Erythroblast (primary cell): ENCODE results near the gene SLC6A16.

Experiments used
- DNase-seq, 2 experiments: peaks; one replicate each; lab custom pipeline; 2025; lab: John Stamatoyannopoulos, UW
- GATA1 ChIP-seq: IDR thresholded peaks from 2 replicates; pipeline ENCODE4 v1.6.1; 2011; ENCODE audit warnings: low read depth, mild to moderate bottlenecking, control low read depth, low read length, moderate library complexity
- POLR2A ChIP-seq: IDR thresholded peaks from 2 replicates; pipeline ENCODE4 v1.6.1; 2011; ENCODE audit warnings: mild to moderate bottlenecking, low read length

SLC6A16 gene

DNA sequence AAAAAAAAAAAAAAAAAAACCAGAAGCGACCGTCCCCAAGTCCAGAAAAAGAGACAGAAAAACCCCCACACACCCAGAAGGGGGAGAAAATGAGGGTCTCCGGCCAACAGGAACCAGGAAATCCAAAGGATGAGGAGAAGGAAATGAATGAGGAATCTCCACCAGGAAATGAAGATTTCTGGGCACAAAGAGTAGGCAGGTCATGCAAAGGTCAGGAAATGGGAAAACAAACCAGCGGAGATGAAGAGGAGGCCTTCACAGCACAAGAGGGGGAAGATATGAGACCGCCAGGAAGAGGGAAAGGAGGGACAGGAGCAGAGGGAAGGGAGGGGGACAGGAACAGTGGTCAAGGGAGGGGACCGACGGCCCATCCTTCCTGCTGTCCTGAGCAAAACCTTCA is 31.4 kb upstream of the SLC6A16 start:
- TF ChIP-seq POLR2A, result no peak
- no peak for TF ChIP-seq GATA1
- DNase-seq, result no peak

DNA sequence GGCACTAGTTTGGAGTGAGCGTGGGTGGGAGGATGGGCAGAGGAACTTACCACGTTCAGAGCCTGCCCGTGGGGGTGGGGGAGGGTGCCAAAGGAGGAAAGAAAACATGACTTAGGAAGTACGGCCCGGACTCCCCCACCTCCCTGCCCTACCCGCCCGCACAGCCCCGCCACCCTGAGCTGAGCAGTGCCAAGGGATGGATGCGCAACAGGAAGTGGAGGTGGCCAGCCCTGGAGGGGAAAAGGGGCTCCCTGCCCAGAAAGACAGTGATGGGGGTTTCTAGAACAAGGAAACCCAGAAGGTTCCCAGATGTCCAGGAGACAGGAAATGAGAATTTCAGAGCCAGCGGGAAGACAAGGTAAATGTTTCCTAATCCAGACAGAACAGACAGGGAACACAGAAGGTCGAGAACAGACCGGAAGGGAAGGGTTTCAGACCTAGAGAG is 30.9 kb upstream of the SLC6A16 start:
- no peak for DNase-seq
- TF ChIP-seq GATA1, result no peak
- TF ChIP-seq POLR2A, result no peak

DNA sequence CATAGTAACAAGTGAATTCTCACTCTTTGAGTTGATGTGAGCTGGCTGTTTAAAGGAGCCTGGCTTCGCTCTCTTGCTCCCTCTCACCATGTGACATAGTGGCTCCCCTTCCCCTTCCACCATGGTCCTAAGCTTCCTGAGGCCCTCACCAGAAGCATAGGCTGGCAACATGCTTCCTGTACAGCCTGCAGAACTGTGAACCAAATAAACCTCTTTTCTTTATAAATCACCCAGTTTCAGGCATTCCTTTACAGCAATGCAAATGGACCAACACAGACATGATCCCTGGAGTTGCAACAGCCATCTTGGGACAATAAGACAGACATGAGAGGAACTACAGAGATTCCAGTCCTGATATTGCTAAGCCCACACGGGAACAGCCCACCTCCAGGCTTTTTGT is 24.6 kb upstream of the SLC6A16 start:
- no peak for DNase-seq
- TF ChIP-seq POLR2A, result no peak
- TF ChIP-seq GATA1, result no peak

DNA sequence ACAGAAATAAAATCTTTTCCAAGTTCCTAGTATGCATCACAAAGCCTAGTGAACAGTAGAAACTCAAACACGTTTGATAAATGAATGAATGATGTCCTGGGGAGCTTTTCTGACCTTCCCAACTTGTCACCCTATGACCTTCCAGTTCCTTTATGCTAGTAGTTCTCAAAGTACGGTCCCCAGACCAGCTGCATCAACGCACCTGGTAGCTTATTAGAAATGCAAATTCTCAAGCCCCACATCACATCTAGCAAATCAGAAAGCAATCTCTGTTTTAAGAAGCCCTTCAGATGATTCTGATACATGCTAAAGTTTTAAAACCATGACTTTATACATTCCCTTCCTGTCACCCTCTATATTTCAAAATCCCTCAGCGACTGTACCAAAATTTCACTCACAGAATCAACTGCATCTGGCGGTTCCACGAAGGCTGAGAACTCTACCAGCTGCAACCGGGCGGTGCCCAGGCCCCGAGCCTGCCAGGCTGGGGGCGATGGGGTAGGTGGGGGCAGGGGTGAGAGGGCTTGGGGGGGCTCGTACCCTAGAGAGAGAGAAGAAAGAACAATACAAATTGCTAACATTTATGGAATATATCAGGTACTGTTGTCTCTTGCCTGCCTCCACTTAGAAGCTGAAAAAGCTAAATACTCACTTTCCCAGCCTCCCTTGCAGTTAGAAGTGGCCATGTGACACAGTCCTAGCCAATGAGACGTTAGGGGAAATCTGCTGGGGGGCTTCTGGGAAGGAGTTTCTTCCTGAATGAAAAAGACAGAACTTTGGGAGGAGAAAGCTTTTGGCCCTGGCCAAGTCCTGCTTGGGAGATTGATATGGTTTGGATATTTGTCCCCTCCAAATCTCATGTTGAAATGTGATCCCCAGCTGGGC is 23.6 kb upstream of the SLC6A16 start:
- no peak for DNase-seq
- no peak for TF ChIP-seq GATA1
- no peak for TF ChIP-seq POLR2A

DNA sequence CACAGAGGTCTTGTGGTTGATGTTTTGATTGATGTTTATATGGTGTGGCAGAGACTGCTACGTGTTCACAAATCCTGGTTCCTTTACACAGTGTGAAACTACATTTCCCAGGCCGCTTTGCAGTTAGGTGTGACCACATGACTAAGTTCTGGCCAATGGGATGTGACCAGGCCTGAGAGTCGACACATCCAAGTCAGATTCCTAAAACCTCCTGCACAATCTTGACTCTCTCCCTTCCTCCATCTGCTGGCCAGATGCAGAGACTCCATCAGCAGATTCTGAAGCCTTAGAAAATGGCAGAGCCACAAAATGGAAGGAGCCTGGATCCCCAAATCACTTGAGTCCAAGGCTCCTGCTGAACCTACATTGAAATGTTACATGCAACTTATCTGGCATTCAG is 22.8 kb upstream of the SLC6A16 start:
- peak in 1 of 2 experiments; percentile 22 for DNase-seq
- TF ChIP-seq GATA1 (no peak), POLR2A (no peak)

DNA sequence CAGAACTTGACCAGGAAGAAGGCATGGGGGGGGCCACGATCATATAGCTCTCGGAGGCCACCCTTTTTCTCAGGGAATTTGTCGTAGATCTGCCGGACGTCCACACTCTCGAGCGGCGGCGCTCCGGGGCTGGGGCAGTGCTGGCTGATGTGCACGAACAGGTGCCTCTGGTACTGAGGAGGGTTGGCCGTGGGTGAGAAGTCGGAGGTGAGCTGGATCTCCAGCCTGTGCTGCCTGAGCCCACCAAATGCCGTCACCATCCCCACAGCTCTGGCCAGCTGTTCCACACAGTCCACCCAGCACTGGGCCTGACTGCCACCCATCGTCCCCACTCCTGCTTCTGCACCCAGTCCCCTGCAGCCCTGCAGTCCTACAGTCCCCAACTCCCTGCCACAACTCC is 22.2 kb upstream of the SLC6A16 start:
- no peak for TF ChIP-seq POLR2A
- no peak for TF ChIP-seq GATA1
- DNase-seq, result no peak

DNA sequence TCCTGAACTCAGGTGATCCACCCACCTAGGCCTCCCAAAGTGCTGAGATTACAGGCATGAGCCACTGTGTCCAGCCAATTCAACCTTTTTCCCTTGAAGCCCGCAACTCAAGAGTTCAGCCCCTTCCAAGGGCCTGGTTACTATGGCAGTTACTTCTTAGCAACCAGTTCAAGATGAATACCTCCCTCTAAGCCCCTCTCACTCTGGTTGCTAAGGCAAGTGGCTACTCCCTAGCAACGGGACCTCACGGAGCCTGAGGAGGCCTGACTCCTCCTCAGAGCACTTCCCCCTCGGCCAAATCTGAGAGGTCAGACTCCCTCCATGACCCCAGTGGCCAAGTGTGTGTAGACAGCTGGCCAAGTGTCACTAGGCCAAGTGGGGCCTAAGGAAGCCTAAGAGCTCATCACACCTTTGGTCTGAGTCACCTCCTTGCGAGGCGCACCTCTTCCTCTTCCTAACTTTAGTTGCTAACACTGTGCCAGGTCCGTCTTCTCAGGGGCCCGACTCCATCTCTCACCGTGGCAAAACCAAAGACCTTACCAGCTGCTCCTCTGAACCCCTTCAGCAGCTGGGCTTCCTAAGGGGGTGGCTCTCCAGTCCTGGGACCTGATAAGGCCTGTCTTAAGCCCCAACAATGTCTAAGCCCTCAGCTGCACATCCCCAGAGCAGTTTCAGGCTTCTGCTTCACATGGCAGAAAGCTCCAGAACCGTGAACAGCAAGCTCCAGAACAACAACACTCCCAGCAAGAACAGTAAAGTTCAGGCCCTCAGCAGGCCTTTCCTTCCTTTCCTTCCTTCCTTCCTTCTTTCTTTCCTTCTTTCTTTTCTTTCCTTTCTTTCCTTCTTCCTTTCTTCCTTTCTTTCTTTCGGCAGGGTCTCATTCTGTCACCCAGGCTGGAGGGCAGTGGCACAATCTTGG is 19.8 kb upstream of the SLC6A16 start:
- DNase-seq, result no peak
- TF ChIP-seq GATA1, result no peak
- TF ChIP-seq POLR2A, result no peak

DNA sequence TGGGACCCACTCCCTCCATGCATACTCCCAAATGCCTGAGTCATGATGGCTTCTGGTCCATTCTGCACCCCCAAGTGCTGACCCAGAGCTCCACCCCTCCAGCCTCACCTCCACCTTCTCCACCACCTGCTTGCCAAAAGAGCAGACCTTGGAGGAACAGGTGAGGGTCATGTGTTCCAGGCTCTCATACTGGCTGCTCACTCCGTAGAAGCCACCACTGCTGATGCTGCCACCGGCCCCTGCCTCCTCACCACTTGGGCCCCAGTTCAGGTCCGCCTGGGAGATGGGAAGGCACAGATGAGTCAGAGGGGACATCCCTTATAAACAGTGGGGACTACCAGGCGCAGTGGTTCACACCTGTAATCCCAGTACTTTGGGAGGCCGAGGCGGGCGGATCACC is 18.1 kb upstream of the SLC6A16 start:
- TF ChIP-seq GATA1, result no peak
- no peak for TF ChIP-seq POLR2A
- DNase-seq, result no peak

DNA sequence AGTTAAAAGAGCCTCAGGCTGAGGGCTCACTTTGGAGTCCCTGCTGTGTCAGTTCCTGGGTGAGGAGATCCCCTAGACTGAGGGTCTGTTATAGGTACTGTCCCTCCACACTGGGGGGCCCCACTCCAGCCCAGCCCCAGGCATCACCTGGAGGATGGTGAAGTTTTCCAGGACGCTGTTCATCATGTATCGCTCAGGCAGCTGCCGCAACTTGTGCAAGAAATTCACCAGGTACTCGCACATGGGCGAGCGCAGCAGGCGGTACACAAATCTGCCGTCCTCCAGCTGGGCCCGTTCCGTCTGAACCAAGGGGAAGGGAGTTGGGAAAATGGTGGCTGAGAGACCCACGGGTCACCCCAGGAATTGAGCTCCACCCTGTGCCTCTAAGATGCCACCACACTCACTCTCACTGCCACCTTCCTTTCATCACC is 17.3 kb upstream of the SLC6A16 start:
- DNase-seq, result no peak
- TF ChIP-seq POLR2A (no peak), GATA1 (no peak)

DNA sequence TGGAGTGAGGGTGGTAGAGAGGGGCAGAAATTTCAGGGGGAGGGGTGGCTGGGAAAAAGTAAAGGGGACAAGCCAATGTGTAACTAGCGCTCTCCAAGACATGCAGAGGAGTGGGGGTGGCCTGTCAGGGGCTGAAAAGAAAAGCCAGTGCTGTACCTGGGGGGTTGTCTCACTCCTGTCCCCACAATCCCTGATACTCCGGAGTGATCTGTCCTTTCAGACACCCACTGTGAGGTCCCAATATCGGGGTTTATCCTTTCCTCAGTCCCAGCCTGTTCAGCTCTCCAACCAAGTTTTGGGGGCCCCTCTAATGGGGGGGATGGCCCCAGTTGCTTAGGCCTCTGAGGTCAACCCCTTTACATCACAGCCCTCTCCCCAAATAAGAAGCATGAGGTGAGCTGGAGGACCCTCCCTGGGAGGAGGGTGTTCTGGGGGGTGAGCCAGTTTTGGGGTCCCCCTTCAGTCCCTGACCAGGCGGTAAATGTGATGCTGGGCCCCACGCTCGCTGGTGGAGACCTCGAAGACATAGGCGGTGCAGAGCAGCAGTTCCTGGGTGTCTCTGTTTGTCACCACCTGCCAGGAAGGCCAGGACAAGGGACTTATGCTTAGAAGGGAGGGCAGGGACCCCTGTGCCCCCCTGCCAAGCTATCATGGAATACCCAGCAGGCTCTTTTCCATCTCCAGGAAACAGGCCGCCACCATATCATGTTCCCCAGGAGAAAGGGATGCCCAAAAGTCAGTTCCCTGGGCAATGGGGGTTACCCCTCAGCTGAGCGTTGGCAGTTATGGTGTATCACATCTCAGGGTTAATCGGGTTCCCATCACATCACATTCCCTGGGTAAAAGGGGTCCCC is 16.1 kb upstream of the SLC6A16 start:
- no peak for DNase-seq
- no peak for TF ChIP-seq GATA1
- TF ChIP-seq POLR2A, result no peak

DNA sequence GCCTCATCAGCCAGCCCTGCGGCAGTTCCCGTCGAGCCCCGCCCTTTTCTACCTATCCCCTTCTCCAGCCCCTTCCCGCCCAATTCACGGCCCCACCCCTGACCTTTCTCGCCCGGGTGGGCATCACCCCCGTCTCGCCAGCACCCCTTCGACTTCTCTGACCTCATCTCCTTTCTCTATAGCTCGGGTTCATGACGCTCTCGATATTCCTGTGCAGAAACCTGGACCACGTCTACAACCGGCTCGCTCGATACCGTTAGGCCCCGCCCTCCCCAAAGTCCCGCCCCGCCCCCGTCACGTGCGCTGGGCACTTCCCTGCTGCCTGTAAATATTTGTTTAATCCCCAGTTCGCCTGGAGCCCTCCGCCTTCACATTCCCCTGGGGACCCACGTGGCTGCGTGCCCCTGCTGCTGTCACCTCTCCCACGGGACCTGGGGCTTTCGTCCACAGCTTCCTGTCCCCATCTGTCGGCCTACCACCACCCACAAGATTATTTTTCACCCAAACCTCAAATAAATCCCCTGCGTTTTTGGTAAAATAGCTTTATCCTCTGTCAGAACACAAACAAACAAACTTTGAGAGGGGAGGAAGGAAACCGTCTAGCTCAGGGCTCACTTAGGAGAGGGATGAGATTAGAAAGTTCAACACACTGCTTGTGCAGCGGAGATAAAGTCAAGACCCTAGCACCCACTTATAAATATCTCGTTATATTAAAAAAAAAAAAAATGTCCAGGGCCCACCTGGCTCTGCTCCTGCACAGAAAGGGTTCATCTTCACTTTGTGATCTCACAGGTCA is 15.3 kb upstream of the SLC6A16 start:
- TF ChIP-seq POLR2A (no peak), GATA1 (no peak)
- no peak for DNase-seq

DNA sequence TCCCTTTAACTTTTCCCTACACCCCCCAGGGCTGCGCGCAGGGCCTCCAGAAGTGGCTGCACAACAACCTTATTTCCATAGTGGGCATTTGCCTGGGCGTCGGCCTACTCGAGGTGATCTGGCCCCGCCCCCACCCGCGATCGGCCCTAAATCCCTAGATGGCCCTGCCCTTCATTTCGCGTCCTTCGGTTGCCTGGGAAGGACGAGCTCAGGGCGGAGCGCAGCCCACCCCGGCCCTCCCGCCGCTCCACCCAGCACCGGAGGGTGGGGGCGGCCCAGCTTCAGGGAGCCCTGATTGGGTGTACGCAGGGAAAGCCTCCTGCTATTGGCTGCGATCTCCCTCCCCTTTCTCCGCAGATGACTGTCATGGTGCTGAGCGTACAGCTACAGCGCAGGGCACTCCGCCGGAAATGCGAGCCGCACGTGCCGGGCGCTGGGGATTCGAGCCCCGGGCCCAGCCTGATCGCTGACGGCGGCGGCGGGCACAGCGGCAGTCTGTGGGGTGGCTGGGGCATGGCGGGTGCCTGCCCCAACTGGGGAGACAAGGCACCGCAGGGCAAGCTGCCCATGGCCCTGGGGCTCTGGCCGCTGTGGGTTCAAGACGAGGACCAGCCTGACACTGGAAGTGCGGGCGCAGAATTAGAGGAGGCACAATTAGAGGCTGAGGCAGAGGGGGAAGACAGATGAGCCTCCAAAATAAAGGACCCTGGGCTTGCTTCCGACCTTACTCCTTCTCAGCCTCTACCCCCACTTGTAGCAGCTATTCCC is 14.5 kb upstream of the SLC6A16 start:
- no peak for DNase-seq
- TF ChIP-seq GATA1 (no peak), POLR2A (no peak)
